ENCODE results near the gene C1D.
"Not testable (repeated sequence)": the region's sequence is repeated elsewhere in the genome, so short reads cannot be mapped to it uniquely, and the experiment has no call there.

C1D gene

GRCh38 chr2:67997903-67998302, 64.9 kb downstream of the C1D start:
- no peak for DNase-seq

- no peak for DNase-seq
Measured at GRCh38 chr2:67997528-67997900, 65.3 kb downstream of the C1D start.

- DNase-seq, result no peak
Measured at GRCh38 chr2:67996772-67997527, 65.9 kb downstream of the C1D start.

GRCh38 chr2:67994716-67995115, 68.1 kb downstream of the C1D start:
- DNase-seq, result no peak

GRCh38 chr2:67994069-67994468, 68.7 kb downstream of the C1D start:
- not testable (repeated sequence) for DNase-seq

GRCh38 chr2:67993329-67993728, 69.5 kb downstream of the C1D start:
- no peak for DNase-seq

GRCh38 chr2:67991456-67991855, 71.3 kb downstream of the C1D start:
- no peak for DNase-seq
